ENCODE results near the gene MPV17L. TPM values are rescaled to one million over a fixed set of nuclear protein-coding genes. Genes with fewer than 3 reads are reported as not detected.
A peak's percentile ranks its signal among the peaks of the same experiment; 100 is the strongest.
"Not testable (repeated sequence)": the region's sequence is repeated elsewhere in the genome, so short reads cannot be mapped to it uniquely, and the experiment has no call there.

The MPV17L gene
- total RNA-seq, 1 experiment from 2014 or later: 6.4 TPM

GRCh38 chr16:15403392-15403995 lies 7.9 kb downstream of the MPV17L start:
- H3K27ac Mint-ChIP-seq: peak overlapping the region in 2 of 3 experiments; percentile 95 to 97; a peak in 4 of 7 replicates
- Histone ChIP-seq H3K4me1 (ENCODE audit: insufficient read depth, low read length) (peaks cover 8% of the 10 kb centered on the region; the same call in 1 of the 2 replicates), H2AK5ac (ENCODE audit: insufficient read length, low read length) (no peak overlapping the region), H3T11ph (ENCODE audit: low read length) (no peak overlapping the region), H4K20me1 (ENCODE audit: control insufficient read depth, insufficient read depth, insufficient read length) (no peaks in the 10 kb centered on the region), H3K4me2 (ENCODE audit: insufficient read depth, insufficient read length, low read length) (no peak overlapping the region), H3K79me2 (ENCODE audit: insufficient read depth, low read length) (no peaks in the 10 kb centered on the region), H3K4ac (ENCODE audit: low read depth, low read length) (no peak overlapping the region), H4K5ac (ENCODE audit: insufficient read length, low read depth, low read length) (no peak overlapping the region), H2BK120ac (ENCODE audit: low read depth, low read length, poor library complexity, severe bottlenecking) (no peak overlapping the region), H3K27me3 (ENCODE audit: insufficient read depth, low read length) (no peaks in the 10 kb centered on the region), H3K14ac (ENCODE audit: insufficient read depth, low read length) (no peak overlapping the region), H3K56ac (ENCODE audit: insufficient read length, low read depth, low read length) (no peak overlapping the region), H3K9me3 (ENCODE audit: control insufficient read depth, low read depth, low read length) (no peaks in the 10 kb centered on the region), H3K23ac (ENCODE audit: insufficient read length, low read depth, low read length) (no peak overlapping the region), H2BK5ac (ENCODE audit: insufficient read length, low read length) (no peak overlapping the region), H2BK20ac (ENCODE audit: low read depth, low read length, poor library complexity, severe bottlenecking) (no peak overlapping the region), H4K8ac (replicated peaks; ENCODE audit: insufficient read length, low read depth, low read length) (no peak overlapping the region), H3K18ac (ENCODE audit: insufficient read length, low read depth, low read length) (no peak overlapping the region), H3K27ac (ENCODE audit: insufficient read length, low read depth, low read length) (no peak overlapping the region), H4K91ac (ENCODE audit: insufficient read length, low read depth, low read length) (no peak overlapping the region), H3K9ac (ENCODE audit: extremely low read depth, insufficient read length, low read length) (no peak overlapping the region), H3K79me1 (ENCODE audit: insufficient read depth, low read depth, low read length, poor library complexity, severe bottlenecking) (no peaks in the 10 kb centered on the region), H3K23me2 (ENCODE audit: insufficient read length, low read depth, low read length, poor library complexity, severe bottlenecking) (no peaks in the 10 kb centered on the region), H2BK15ac (ENCODE audit: low read depth, low read length) (no peak overlapping the region), H2BK12ac (ENCODE audit: insufficient read length, low read depth, low read length) (no peak overlapping the region), H2AFZ (ENCODE audit: low read length) (no peak overlapping the region)
- DNase-seq: no peak
- peaks cover 25 to 34% of the 10 kb centered on the region in 2 experiments for H3K4me1 Mint-ChIP-seq
- peaks cover 0 to 5% (median 0%) of the 10 kb centered on the region in 3 experiments; a peak in 1 of 7 replicates for H3K36me3 Mint-ChIP-seq (ENCODE audit: insufficient read depth in 1 of 3, low read depth in 3 of 3)
- H3K4me3 Mint-ChIP-seq: peak overlapping the region in 1 of 2 experiments; percentile 40; a peak in 2 of 5 replicates
- WGBS (ENCODE audit: extremely low coverage, insufficient read length, low lambda C conversion rate): no CpG with 5 or more reads among the region's 9 CpGs
- no peak for TF ChIP-seq CTCF (conservative IDR thresholded peaks at IDR 0.05)
- H3K27me3 Mint-ChIP-seq (ENCODE audit: low read depth): no peaks in the 10 kb centered on the region
- H3K9me3 Mint-ChIP-seq: no peaks in the 10 kb centered on the region

- H3K23ac ChIP-seq (ENCODE audit: insufficient read length, low read depth, low read length); H3K9ac ChIP-seq (ENCODE audit: extremely low read depth, insufficient read length, low read length); H3K4me3 Mint-ChIP-seq; H3K79me2 ChIP-seq (ENCODE audit: insufficient read depth, low read length); H2BK120ac ChIP-seq (ENCODE audit: low read depth, low read length, poor library complexity, severe bottlenecking); H2BK20ac ChIP-seq (ENCODE audit: low read depth, low read length, poor library complexity, severe bottlenecking); H4K5ac ChIP-seq (ENCODE audit: insufficient read length, low read depth, low read length); H3K9me3 ChIP-seq (ENCODE audit: control insufficient read depth, low read depth, low read length); H3K27me3 ChIP-seq (ENCODE audit: insufficient read depth, low read length); DNase-seq; H3K4ac ChIP-seq (ENCODE audit: low read depth, low read length); H3K27me3 Mint-ChIP-seq (ENCODE audit: low read depth); H3K4me2 ChIP-seq (ENCODE audit: insufficient read depth, insufficient read length, low read length); H3K36me3 Mint-ChIP-seq (ENCODE audit: insufficient read depth in 1 of 3, low read depth in 3 of 3); H2BK12ac ChIP-seq (ENCODE audit: insufficient read length, low read depth, low read length); H2BK15ac ChIP-seq (ENCODE audit: low read depth, low read length); H3K18ac ChIP-seq (ENCODE audit: insufficient read length, low read depth, low read length); H3K27ac ChIP-seq (ENCODE audit: insufficient read length, low read depth, low read length); H2AFZ ChIP-seq (ENCODE audit: low read length); H4K91ac ChIP-seq (ENCODE audit: insufficient read length, low read depth, low read length); H3K4me1 ChIP-seq (ENCODE audit: insufficient read depth, low read length); H4K20me1 ChIP-seq (ENCODE audit: control insufficient read depth, insufficient read depth, insufficient read length); H2AK5ac ChIP-seq (ENCODE audit: insufficient read length, low read length); H3T11ph ChIP-seq (ENCODE audit: low read length); H3K56ac ChIP-seq (ENCODE audit: insufficient read length, low read depth, low read length); H3K14ac ChIP-seq (ENCODE audit: insufficient read depth, low read length); H3K79me1 ChIP-seq (ENCODE audit: insufficient read depth, low read depth, low read length, poor library complexity, severe bottlenecking); H3K9me3 Mint-ChIP-seq; H3K23me2 ChIP-seq (ENCODE audit: insufficient read length, low read depth, low read length, poor library complexity, severe bottlenecking); H4K8ac ChIP-seq (replicated peaks; ENCODE audit: insufficient read length, low read depth, low read length); H2BK5ac ChIP-seq (ENCODE audit: insufficient read length, low read length): not testable (repeated sequence)
- H3K27ac Mint-ChIP-seq: peak overlapping the region; percentile 28 to 97 (median 32); a peak in 3 of 7 replicates
- H3K4me1 Mint-ChIP-seq: peaks cover 21 to 29% of the 10 kb centered on the region in 2 experiments
- no CpG with 5 or more reads among the region's 3 CpGs for WGBS (ENCODE audit: extremely low coverage, insufficient read length, low lambda C conversion rate)
Observed at GRCh38 chr16:15404091-15404490, 8.5 kb downstream of the MPV17L start.
